Prostate gland (tissue), 2 donors: ENCODE data around the gene ACOX1.

Experiments used
- CTCF ChIP-seq, 4 experiments: fragments of 200-600 bp in 2 of 4; fragments of 450-650 bp in 2 of 4; sonication (generic) in 2 of 4; IDR thresholded peaks; 1 replicate in 3 of 4; 2 replicates in 1 of 4; pipeline ENCODE4 v1.5.1; 2016 to 2019; ENCODE audit warnings: antibody characterized with exemption in 4 of 4, mild to moderate bottlenecking in 2 of 4, moderate library complexity in 2 of 4
- POLR2AphosphoS5 ChIP-seq: sonication (generic); formaldehyde crosslinking; IDR thresholded peaks from one replicate; pipeline ENCODE4 v1.6.1; 2017; ENCODE audit warnings: antibody characterized with exemption

- TF ChIP-seq CTCF (IDR thresholded peaks at IDR 0.05) (no peak), POLR2AphosphoS5 (no peak)
Observed at GRCh38 chr17:76009969-76010661, 31.1 kb upstream of the ACOX1 start.
